ENCODE measurements around the gene LRP1B.

Gene LRP1B

DNA sequence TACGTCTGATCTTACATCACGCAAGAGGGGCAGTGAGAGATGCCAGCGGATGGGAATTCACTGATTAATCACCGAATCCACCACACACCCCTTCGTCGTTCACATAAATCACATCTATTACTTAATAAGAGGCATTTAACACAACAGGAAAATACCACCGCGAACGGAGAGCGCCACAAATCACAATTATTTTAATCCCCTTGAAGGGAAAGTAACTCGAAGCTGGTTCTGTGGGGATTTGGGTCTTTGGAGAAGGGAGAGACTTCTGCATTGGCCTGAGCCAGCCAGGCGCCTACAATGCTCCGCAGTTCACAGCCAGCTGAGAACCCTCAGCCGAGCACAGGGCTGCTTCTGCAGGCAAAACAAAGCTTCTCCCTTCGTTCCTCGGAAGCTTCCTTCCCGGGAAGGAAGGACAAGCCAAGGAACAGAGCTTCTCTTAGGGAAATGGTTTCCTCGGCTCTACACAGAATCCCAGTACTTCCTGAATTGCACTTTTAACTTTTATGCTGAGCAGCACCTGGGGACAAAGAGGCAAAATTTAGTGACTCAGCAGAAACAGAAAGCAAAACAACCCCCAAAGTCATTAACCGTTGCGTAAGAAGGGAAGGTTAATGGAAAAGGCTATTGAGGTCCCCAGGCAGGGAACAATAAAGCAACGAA is at the start of gene LRP1B:
TSS of gene LRP1B (minus strand) at position 7 of the 660 bp plus-strand sequence. CDS start 287 bp downstream, outside the sequence.
- DNase-seq (ENCODE audit: low spot score): no peak

DNA sequence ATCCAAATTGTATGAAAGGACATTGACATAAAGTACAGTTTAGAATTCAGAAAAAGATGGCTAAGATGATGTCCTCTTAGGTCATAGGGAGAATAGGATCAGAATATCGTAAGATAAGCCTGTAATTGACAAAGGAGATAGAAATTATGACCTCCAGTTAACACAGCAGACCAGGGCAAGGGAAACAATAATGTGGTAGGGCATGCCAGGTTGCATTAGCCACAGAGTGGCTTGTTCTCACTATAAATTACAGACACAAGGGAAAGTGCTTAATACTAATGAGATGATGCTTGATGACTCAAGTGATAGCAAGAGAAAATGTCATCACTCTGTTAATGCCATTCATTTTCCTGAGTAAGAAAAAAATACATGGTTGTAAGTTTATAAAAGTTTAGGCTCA is 48.9 kb upstream of the LRP1B start:
- no peak for DNase-seq (ENCODE audit: low spot score)

DNA sequence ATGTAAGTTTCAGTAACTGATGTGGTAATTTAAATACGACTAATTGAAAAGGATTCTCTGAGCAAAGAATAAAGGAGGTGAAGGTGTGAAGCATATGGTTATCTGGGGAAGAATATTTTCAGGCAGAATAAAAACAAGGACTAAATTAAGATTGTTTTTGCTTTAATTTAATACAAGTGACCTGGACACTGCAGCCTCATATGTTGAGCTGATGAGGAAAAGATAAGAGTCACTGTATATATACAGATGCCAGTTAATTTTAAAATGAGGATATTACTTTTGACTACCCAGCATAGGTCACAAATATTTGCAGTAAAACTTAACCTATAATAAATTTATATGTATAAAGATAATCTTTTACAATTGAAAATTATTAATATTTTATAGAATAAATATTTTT is 47.8 kb upstream of the LRP1B start:
- no peak for DNase-seq (ENCODE audit: low spot score)

DNA sequence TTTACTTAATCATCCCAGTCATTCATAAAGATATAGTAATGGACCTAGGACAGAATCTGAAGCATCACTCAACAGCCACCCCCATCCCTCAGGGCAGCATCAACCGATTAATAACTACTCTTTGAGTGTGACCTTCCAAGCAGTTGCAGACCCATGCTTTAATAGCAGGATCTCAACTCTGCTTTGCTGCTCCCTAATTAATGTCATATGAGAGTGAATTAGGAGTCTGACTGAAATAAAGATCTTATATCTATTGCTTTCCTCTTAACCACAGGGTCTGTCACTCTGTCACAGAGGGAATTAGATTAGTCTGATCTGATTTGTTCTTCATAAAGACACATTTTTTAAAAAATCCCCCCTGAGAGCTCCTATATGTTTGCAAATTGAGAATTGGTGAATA is 46.1 kb upstream of the LRP1B start:
- no peak for DNase-seq (ENCODE audit: low spot score)

DNA sequence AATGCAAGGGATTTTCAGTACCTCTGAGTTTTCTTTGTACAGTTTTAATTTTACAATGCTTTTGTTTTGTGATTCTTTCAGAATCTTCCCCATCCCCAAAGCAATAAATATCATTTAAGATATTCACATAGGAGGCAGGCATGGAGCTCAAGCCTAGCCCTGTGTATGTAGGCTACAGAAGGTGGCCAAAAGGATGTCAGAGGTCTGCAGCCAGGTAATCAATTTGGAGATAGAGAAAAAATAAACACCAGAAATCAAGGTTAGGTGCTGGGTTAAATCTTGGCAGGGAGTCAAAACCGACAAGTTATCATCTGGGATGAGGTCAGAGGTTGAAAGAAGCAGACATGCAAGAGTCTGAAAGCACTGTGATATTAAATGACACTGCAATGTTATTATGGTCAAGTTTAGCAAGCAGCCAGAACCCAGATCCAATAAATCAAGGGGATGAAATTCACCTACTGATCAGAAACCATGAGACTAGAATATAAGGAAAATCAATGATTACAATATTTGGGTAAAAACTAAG is 45.1 kb upstream of the LRP1B start:
- DNase-seq (ENCODE audit: low spot score): no peak

DNA sequence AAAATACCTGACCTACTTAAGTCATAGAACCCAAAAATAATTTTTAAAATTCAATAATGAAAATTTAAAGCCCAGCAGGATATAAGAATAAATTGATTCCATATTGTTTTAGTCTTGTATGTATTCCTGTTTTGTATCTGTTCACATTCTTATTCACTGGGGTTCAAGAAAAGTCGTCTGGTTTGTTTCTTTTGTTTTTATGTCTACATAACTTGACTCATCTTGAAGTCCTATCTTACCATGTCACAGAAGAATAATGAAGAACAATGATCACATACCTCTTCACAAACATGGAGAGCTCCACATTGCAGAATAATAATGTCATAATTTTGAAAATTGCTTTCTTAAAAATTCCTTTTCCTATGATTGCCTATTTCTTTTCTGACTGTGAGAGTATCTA is 43.4 kb upstream of the LRP1B start:
- DNase-seq (ENCODE audit: low spot score): no peak

DNA sequence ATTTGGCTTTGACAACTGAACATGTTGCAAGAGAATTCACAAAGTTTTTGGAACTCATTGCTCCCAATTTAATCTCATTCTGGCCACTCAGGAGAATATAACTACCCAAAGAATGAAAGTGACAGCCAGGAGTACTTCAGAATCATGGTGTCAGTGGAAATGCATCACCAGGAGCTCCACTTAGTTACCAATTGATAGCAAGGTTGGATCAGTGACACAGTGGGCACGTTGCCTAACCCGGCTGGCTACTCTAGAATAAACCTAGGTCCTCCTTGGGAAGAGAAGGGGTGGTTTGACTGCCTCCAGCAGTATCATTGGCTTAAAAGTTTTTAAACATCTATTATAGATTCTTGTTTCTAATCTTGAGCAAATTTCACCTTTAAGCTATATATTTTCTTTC is 40.0 kb upstream of the LRP1B start:
- DNase-seq (ENCODE audit: low spot score): no peak

DNA sequence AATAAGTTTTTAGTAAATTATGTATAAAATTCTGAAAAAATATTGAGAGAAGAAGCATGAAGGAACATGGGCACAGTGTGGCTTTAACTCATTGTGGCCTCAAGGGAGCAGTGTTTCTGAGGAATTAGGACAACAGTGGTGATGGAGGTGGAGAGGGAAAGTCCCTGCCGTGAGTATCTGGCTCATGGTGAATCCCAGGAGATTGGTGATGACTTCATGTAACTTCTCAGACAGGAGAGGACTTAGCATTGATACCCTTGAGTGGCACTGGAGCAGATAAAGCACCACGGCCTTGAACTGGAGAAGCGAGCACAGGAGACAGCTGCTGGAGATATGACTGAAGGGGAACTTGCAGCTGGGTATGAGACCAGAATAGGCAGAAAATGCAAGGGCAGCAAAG is 35.0 kb upstream of the LRP1B start:
- no peak for DNase-seq (ENCODE audit: low spot score)

DNA sequence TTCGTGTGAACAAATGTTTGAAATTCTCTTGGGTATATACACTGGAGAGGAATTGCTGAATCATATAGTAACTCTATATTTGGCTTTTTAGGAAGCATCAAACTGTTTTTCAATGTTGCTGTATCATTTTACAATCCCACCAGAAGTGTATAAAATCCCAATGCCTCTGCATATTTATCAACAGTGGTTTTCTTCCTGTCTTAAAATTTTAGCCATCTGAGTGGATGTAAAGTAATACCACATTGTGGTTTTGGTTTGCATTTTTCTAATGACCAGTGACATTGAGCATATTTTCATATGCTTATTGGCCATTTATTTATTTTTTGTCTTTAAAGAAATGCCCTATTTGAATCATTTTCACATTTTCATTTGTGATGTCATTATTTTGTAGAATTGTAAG is 22.8 kb upstream of the LRP1B start:
- no peak for DNase-seq (ENCODE audit: low spot score)

DNA sequence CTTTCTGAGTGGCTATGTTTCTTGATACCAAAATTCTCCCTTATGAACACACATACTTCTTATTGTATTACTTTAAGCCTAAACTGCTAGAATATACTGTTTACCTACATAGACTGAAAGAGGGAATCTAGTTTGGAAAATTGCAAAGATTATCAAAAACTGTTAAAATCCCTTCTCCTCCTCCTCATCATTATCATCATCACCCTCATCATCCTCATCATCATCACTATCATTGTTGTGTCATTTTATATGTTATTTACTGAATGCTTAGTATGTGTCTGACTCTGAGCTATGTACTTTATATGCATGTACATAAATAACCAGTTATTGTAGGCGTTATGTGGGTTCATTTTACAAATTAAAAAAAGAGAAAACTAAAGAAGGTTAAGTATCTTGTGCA is 19.6 kb upstream of the LRP1B start:
- no peak for DNase-seq (ENCODE audit: low spot score)

DNA sequence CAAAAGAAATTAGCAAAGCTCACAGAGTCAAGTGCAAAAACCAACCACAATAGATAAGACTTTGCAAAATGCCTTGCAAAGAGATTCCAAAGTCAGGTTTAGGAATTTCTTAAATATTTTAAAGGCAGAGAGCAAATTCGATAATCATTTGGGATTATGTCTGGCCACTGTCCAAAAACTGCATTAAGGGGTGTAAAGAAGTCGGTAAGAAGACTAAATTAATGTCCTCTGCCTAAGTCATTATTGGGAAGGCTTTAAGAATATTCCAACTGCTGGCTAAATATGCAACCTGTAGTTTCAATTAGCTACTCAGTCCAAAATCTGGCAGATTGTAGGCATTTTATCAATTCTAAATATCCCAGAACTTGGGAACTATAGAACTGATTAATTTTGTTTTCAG is 13.7 kb upstream of the LRP1B start:
- no peak for DNase-seq (ENCODE audit: low spot score)

DNA sequence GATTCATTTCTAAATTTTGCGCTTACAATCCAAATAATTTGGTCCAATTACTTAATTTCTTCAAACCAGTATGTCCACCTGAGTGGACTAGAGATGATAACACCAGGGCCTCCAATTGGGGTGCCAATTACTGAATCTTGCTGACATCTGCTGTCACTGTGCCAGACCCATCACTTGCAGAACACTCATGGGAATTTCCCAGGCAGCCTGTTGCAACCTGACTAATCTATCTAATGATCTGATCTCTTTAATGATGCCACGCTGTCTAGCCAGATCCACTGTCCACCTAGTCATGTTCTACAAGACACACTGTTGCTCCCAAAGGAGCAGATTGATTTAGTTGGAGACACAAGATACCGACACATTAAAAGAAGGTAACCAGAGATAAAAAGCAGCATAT is 11.8 kb upstream of the LRP1B start:
- DNase-seq (ENCODE audit: low spot score): no peak

DNA sequence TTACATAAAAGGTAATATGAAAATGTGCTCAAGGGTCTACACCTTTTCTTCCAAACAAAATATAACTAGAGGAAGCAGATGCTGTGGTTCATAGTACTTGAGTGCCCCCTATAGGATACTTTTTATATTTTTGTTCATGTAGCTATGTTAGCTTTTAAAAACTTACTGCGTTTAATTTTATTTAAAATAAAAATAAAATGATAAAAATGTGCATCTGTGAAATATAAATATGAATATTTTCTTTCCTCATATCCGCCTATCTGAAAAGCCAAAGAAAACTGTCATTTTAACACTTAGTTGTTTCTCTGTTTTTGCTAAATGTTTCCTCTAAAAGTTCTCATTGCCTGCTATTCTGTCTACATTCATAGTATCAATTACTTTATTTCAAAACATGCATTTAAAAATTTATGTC is 9.6 kb upstream of the LRP1B start:
- peak; percentile 10 for DNase-seq (ENCODE audit: low spot score)

DNA sequence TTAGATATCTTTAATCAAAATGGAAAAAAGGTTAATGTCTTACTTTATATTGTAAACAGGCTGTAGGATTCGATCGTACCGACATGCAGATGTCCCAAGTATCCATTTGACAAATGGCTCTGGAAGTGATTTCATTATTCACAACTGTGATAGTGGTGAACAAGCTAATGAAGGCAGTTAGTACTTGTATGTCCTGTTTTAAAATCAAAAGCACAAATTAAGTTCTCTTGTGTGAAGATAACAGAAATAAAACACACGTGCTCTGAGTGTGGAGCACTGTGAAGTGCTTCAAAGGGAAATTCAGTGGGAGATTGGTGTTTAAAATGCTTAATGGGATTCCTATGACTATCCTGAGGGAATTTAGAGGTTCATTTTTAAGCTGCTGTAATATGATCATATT is 8.6 kb upstream of the LRP1B start:
- no peak for DNase-seq (ENCODE audit: low spot score)

DNA sequence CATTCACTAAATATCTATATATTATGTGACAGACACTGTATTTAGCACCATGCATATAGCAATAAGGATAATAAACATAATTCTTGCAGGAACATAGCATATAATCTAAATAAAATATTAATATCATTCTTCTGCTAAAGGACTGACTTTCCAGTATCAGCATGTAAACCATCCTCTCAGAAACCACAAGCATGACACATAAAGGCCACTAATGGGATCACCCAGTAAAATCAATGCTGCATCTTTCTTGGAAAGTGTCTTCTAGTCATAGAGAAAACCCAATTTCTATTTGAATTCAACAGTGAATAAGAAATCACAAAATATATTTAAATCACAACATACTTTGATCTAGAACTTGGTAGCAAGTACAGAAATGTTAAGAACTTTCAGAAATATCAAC is 5.8 kb upstream of the LRP1B start:
- no peak for DNase-seq (ENCODE audit: low spot score)

DNA sequence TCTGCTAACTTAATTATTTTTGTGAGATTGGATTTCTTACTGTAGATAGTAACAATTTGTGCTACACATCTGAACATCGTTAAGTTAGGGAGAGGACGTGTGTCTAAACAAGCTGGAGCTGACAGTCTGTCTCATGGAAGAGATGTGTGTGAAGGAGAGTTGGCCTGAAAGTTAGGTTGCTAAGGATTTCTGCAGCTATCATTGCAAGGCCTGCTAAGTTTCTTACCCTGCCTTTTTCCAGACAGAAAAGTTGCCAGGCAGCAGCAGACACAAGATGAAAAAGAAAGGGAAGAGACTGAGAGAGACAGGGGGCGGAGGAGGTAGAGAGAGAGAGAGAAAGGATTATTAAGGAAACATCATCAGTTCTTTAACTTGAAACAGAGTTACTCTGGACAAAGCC is 4.1 kb upstream of the LRP1B start:
- DNase-seq (ENCODE audit: low spot score): no peak

DNA sequence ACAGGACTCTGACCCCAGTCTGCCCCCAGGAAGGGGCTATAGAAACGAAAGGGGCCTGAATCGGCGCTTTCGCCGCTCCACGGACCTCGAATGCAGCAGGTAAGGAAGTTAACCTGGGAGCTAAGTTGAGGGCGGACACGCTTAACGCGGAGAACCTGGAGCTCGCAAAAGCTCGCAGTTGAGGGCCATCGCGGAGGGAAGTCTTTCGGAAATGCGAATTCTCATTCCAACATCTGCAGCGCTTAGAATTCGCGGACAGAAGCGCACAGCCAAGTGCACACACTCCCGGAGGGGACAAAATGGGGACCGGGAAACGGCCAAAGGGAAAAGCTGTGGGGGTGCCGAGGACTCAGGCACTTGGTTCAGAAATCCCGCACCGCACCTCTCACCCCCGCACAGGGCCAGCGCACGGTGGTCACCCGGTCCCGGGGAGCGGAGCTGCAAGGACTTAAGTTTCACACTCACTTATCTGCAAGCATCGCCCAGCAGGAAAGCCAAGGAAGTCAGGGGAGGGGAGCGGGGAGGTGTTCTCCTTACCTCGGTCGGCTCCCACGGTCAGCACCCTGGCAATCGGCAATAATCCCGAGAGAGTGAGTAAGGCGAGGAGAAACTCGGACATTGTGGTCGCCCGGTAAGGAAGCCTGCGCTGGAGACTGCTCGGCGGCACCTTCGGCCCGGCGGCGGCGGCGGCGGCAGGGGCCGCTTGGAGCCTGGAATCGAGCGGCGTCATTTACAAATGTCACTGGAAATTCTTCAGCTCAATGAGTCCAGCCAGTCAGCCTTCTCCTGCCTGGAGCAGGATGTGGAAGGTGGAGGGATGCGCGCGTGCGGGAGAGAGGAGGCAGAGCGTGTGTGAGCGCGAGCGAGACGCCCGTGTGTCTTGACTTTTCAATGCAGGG is 456 bp downstream of the LRP1B start:
- no peak for DNase-seq (ENCODE audit: low spot score)

DNA sequence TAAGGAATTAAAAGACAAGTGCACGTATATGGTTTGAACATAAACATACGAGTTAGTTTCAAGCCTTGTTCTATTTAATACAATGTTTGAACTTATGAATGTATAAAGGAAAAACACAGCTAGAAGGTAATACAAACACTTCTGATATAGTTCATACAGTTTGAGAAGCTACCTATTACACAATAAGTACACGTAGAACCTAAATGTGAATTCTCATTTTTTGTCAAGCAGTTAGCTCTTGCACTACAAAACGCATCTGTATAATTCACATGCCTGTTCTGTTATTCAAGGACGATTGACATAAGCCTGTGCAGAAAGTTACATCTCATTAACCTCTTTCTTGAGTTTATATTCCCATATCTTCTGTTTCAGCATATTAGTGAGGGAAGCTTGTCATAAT is 2.7 kb downstream of the LRP1B start:
- DNase-seq (ENCODE audit: low spot score): no peak

DNA sequence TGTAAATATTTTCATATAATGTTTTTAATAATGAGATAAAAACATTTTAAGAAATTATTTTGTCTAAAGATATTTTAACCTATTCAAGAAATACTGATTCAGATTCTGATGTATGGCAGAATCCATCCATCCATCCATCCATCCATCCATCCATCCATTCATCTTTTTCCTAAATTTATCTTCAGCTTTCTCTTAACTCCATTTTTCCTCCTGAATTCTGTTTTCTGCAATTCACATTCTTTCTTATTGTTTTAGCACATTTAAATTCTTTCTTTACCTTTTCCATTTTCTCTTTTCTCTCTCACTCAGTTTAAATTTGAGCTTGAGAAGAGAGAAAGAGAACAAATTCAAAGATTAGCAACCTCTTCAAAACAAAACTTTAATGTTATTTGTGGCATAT is 3.6 kb downstream of the LRP1B start:
- DNase-seq (ENCODE audit: low spot score): no peak

DNA sequence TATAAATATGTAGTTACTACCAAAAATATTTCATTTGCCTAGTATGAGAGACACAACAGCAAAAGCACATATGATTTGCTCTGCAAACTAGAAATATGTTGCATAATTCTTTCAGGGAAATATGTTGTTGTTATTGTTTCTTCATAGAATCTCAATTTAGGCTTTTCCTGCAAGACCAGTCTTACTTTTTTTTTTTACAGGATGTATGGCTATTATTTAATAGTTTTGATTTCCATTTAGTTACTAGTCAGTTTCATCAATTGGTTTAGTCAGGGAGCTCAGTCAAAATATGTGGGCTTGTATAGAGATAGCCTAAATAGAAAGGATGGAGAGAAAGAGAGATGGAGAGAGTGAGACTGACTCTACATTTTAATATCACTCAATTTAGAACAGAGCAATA is 6.1 kb downstream of the LRP1B start:
- no peak for DNase-seq (ENCODE audit: low spot score)

DNA sequence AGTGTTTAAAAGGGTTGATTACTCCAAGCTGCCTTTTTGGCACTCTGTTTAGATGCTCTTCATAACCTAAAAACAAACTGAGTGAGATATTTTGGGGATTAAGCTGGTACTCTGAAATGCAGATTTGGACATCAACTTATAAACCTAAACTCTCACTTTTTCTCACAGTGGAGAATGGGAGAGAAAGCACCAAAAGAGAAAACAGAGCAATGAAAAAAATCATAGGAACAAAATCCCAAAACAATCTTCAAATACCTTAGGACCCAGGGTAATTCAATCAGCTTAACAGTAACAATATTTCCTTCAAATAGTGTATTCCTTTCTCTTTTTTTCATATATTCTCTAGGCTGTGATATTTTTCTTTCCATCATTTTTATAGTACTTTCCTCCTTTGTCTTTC is 11.5 kb downstream of the LRP1B start:
- DNase-seq (ENCODE audit: low spot score): no peak

DNA sequence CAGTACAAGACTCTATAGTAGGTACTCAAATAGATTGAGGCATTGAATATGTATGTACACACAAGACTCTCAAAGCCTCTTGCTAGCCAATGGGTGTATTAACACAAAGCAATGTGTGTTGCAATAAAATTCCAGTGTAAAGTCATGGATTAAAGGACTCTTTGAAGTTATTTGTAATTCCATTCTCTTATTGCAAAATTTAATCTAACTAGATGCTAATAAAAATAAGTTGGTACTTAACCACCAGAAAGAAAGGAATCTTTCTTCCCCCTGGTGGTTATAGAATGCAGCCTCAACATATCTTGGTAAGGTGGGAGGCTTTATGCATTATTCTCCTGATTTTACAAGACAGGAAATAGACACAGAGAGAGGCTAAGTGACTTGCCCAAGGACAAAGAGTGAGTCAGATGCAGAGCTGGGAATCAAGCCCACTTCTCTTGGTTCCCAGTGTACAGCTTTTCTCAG is 18.0 kb downstream of the LRP1B start:
- DNase-seq (ENCODE audit: low spot score): no peak

DNA sequence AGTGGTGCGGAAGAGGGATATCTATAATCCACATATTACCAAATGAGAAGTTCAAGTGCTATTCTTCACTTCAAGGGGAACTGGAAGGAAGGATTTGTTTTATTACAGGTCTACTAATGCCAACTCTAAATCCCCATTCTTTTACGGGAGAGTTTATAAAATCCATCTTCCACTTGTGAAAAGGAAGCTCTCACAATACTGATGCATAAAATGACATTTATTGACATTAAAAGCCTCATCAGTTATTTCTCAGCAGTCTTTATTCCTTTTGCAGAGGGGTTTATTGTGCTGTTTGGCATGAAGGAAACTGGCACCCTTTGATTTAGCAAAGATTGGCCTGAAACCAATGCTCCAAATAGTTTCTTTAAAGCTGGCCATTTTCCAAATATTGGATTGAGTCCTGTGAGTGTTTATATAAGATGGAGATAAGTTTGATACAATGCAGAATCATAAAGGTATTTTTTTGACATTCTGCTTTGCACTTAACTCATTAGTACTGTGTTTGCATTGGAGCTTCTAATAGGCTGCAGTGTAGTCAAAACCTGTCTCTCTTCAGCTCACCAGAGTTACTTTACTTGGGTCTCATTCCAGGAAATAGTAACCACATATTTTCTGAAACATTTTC is 26.6 kb downstream of the LRP1B start:
- DNase-seq (ENCODE audit: low spot score): no peak
